ENCODE measurements around the gene SNN.

The SNN gene

GRCh38 chr16:11635679-11636171 is 32.5 kb upstream of the SNN start:
- no peak for DNase-seq

- no peak for DNase-seq
Observed at GRCh38 chr16:11636172-11636721, 32.0 kb upstream of the SNN start.

GRCh38 chr16:11637320-11637719 is 30.9 kb upstream of the SNN start:
- DNase-seq = no peak

- DNase-seq = no peak
Observed at GRCh38 chr16:11638140-11638539, 30.1 kb upstream of the SNN start.

GRCh38 chr16:11639008-11639562 is 29.2 kb upstream of the SNN start:
- no peak for DNase-seq

GRCh38 chr16:11639925-11640899 is 28.0 kb upstream of the SNN start:
- peak; percentile 67 for DNase-seq

GRCh38 chr16:11640987-11641817 is 27.1 kb upstream of the SNN start:
- DNase-seq = peak; percentile 51

GRCh38 chr16:11642765-11643116 is 25.5 kb upstream of the SNN start:
- DNase-seq = no peak

- DNase-seq = no peak
Observed at GRCh38 chr16:11649276-11649675, 19.0 kb upstream of the SNN start.

- no peak for DNase-seq
Observed at GRCh38 chr16:11650641-11651591, 17.3 kb upstream of the SNN start.

GRCh38 chr16:11651796-11652195 is 16.5 kb upstream of the SNN start:
- no peak for DNase-seq

- DNase-seq = no peak
Observed at GRCh38 chr16:11655655-11656054, 12.6 kb upstream of the SNN start.

GRCh38 chr16:11657556-11657955 is 10.7 kb upstream of the SNN start:
- DNase-seq = no peak

- DNase-seq = peak; percentile 46
Observed at GRCh38 chr16:11658896-11659708, 9.2 kb upstream of the SNN start.

- DNase-seq = no peak
Observed at GRCh38 chr16:11660565-11660964, 7.7 kb upstream of the SNN start.

- no peak for DNase-seq
Observed at GRCh38 chr16:11662582-11662981, 5.7 kb upstream of the SNN start.

GRCh38 chr16:11665071-11665491 is 3.2 kb upstream of the SNN start:
- no peak for DNase-seq

- no peak for DNase-seq
Observed at GRCh38 chr16:11666103-11667055, 1.9 kb upstream of the SNN start.

GRCh38 chr16:11667221-11667823 is 933 bp upstream of the SNN start:
- DNase-seq = no peak
